Right cardiac atrium (tissue), 5 donors: ENCODE data around the gene PHKG2. TPM values are rescaled to one million over a fixed set of nuclear protein-coding genes. Genes with fewer than 3 reads are reported as not detected.

Experiments
- polyA plus RNA-seq: library from polyadenylated mRNA; stranded (reverse); fragments of 200-250 nt; gene quantifications from one replicate; pipeline ENCODE4 v1.2.3, GENCODE V29; 2013
- total RNA-seq, 4 donors: library from RNA; stranded (reverse); fragmentation: NEBNext Ultra II Directional; extraction: Animal tissue kit (Norgen Biotek cat#: 25700); gene quantifications; one replicate each; pipeline ENCODE4 v1.2.1, GENCODE V29; 2021
- donor health status: healthy with polysubstance abuse.
- donor health status: DM: no; HTN: yes; CAD: no.
- donor health status: DM: no; HTN: no; CAD: no.
- donor health status: DM: no; HTN: yes; CAD: no; lungs with severe emphysema.
- donor health status: DM: yes; HTN: yes; CAD: no.

Gene PHKG2
- total and polyA plus RNA-seq, 5 donors, result 17.3 to 23.6 (median 19.2) TPM

Other genes starting within 250 kb of the PHKG2 start
- gene ZNF768, start 221.9 kb upstream of the PHKG2 start, total RNA-seq, result 10 to 100 TPM; 40.9 to 65.6 (median 52.5) TPM
- 66.7 TPM for gene ZNF768, start 221.9 kb upstream of the PHKG2 start, polyA plus RNA-seq
- 10 to 100 TPM in 3 of 4 donors, 1 to 10 TPM in 1; 9.1 to 14.6 (median 12.6) TPM for gene ZNF747, start 213.6 kb upstream of the PHKG2 start, total RNA-seq
- 10.3 TPM for gene ZNF747, start 213.6 kb upstream of the PHKG2 start, polyA plus RNA-seq
- 10 to 100 TPM in 3 of 4 donors, 1 to 10 TPM in 1; 9.6 to 12.5 (median 12.3) TPM for gene ZNF764, start 190.1 kb upstream of the PHKG2 start, total RNA-seq
- gene ZNF764, start 190.1 kb upstream of the PHKG2 start, polyA plus RNA-seq, result 7.0 TPM
- 10 to 100 TPM; 10.8 to 16.1 (median 13.9) TPM for gene ZNF688, start 176.7 kb upstream of the PHKG2 start, total RNA-seq
- gene ZNF688, start 176.7 kb upstream of the PHKG2 start, polyA plus RNA-seq, result 12.9 TPM
- gene ZNF785, start 162.7 kb upstream of the PHKG2 start, total RNA-seq, result 1 to 10 TPM; 7.9 to 9.7 (median 9.2) TPM
- gene ZNF785, start 162.7 kb upstream of the PHKG2 start, polyA plus RNA-seq, result 4.3 TPM
- 1 to 10 TPM; 5.6 to 7.1 (median 6.3) TPM for gene ZNF689, start 138.0 kb upstream of the PHKG2 start, total RNA-seq
- gene ZNF689, start 138.0 kb upstream of the PHKG2 start, polyA plus RNA-seq, result 3.3 TPM
- 10 to 100 TPM; 22.9 to 27.6 (median 24.3) TPM for gene PRR14, start 97.5 kb upstream of the PHKG2 start, total RNA-seq
- gene PRR14, start 97.5 kb upstream of the PHKG2 start, polyA plus RNA-seq, result 19.1 TPM
- 10 to 100 TPM; 37.4 to 43.2 (median 38.4) TPM for gene FBRS, start 90.0 kb upstream of the PHKG2 start, total RNA-seq
- gene FBRS, start 90.0 kb upstream of the PHKG2 start, polyA plus RNA-seq, result 30.4 TPM
- 10 to 100 TPM; 43.5 to 61.2 (median 46.4) TPM for gene SRCAP, start 49.3 kb upstream of the PHKG2 start, total RNA-seq
- 27.6 TPM for gene SRCAP, start 49.3 kb upstream of the PHKG2 start, polyA plus RNA-seq
- gene CFAP119, start 13.6 kb downstream of the PHKG2 start, total RNA-seq, result 1 to 10 TPM in 2 of 4 donors, under 1 TPM in 2; 0.51 to 1.5 (median 0.92) TPM
- 0.95 TPM for gene CFAP119, start 13.6 kb downstream of the PHKG2 start, polyA plus RNA-seq
- 10 to 100 TPM; 46.6 to 64.9 (median 49.8) TPM for gene RNF40, start 13.9 kb downstream of the PHKG2 start, total RNA-seq
- 36.1 TPM for gene RNF40, start 13.9 kb downstream of the PHKG2 start, polyA plus RNA-seq
- 10 to 100 TPM; 22.9 to 25.1 (median 24.8) TPM for gene ZNF629, start 38.8 kb downstream of the PHKG2 start, total RNA-seq
- 15.2 TPM for gene ZNF629, start 38.8 kb downstream of the PHKG2 start, polyA plus RNA-seq
- 10 to 100 TPM; 20.6 to 31.7 (median 26.3) TPM for gene BCL7C, start 145.7 kb downstream of the PHKG2 start, total RNA-seq
- 29.5 TPM for gene BCL7C, start 145.7 kb downstream of the PHKG2 start, polyA plus RNA-seq
- gene CTF1, start 148.2 kb downstream of the PHKG2 start, total RNA-seq, result 1 to 10 TPM; 7.4 to 9.8 (median 9.1) TPM
- gene CTF1, start 148.2 kb downstream of the PHKG2 start, polyA plus RNA-seq, result 13.1 TPM
- 1 to 10 TPM; 5.1 to 8.4 (median 6.6) TPM for gene FBXL19, start 175.1 kb downstream of the PHKG2 start, total RNA-seq
- gene FBXL19, start 175.1 kb downstream of the PHKG2 start, polyA plus RNA-seq, result 8.3 TPM
- 10 to 100 TPM; 11.8 to 14.6 (median 13.3) TPM for gene ORAI3, start 200.6 kb downstream of the PHKG2 start, total RNA-seq
- 15.5 TPM for gene ORAI3, start 200.6 kb downstream of the PHKG2 start, polyA plus RNA-seq
- gene SETD1A, start 209.3 kb downstream of the PHKG2 start, total RNA-seq, result 10 to 100 TPM in 3 of 4 donors, 1 to 10 TPM in 1; 9.7 to 11.6 (median 10.2) TPM
- 9.6 TPM for gene SETD1A, start 209.3 kb downstream of the PHKG2 start, polyA plus RNA-seq
- gene HSD3B7, start 236.8 kb downstream of the PHKG2 start, total RNA-seq, result 1 to 10 TPM; 4.1 to 7.4 (median 5.6) TPM
- gene HSD3B7, start 236.8 kb downstream of the PHKG2 start, polyA plus RNA-seq, result 6.8 TPM